ENCODE data around the gene CCT5.

CCT5 gene

DNA sequence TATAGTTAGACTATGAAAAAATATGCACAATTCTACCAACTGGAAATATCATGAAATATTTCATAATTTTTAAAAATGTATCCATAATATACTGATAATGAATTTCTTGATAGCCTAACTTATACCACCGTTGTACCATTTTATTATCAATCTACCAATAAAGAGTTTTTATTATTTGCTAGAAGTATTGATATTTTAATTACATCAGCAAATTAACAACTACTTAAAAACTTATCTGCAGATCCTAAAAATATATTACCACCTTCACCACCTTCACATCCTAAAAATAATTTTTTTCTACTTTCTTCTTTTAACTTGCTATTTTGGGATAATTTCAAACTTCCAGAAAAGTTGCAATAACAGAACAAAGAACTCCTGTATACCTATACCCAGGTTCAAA lies 21.8 kb upstream of the CCT5 start:
- TF ChIP-seq, protein P1, sequence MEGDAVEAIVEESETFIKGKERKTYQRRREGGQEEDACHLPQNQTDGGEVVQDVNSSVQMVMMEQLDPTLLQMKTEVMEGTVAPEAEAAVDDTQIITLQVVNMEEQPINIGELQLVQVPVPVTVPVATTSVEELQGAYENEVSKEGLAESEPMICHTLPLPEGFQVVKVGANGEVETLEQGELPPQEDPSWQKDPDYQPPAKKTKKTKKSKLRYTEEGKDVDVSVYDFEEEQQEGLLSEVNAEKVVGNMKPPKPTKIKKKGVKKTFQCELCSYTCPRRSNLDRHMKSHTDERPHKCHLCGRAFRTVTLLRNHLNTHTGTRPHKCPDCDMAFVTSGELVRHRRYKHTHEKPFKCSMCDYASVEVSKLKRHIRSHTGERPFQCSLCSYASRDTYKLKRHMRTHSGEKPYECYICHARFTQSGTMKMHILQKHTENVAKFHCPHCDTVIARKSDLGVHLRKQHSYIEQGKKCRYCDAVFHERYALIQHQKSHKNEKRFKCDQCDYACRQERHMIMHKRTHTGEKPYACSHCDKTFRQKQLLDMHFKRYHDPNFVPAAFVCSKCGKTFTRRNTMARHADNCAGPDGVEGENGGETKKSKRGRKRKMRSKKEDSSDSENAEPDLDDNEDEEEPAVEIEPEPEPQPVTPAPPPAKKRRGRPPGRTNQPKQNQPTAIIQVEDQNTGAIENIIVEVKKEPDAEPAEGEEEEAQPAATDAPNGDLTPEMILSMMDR (IDR thresholded peaks at IDR 0.05) = no peak
- no peak for TF ChIP-seq ZFX (IDR thresholded peaks at IDR 0.05; ENCODE audit: borderline replicate concordance)
- no peak overlapping the region for H3K27ac ChIP-seq

DNA sequence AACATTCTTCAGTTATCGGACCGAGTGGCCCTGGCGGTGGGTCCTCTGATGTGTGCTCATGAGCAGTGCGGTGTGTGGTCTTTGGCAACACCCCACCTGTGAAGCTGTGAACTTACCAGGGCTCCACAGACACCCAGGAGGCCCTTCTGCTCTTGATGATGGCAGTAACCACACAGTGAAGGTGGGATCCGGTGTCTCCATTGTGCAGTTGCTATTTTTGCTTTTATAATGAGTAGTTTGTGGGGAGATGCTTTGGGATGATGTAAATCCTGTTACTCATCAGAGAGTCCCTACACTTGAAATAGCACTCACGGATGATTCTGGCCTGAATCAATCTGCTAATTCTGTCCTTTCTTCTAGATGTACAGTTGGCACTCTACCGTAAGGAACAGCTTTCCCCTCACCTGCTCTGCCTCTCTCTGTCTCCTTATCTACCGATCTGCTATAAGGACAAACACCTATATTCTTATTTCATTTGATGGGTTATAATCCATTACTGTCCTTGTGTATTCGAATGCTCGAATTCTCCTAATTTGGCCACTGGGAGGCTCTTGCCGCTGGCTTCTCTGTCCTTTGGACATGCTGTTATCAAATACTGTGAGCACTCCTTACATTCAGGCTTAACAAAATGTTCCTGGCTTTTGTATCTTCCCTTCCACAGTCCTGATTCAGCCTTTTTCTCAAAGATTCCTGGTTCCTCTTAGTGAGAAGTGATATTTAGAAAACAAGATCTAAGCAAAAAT lies 20.6 kb upstream of the CCT5 start:
- no peak overlapping the region for H3K27ac ChIP-seq
- TF ChIP-seq, protein P1 (IDR thresholded peaks at IDR 0.05) = no peak
- no peak for TF ChIP-seq ZFX (IDR thresholded peaks at IDR 0.05; ENCODE audit: borderline replicate concordance)

DNA sequence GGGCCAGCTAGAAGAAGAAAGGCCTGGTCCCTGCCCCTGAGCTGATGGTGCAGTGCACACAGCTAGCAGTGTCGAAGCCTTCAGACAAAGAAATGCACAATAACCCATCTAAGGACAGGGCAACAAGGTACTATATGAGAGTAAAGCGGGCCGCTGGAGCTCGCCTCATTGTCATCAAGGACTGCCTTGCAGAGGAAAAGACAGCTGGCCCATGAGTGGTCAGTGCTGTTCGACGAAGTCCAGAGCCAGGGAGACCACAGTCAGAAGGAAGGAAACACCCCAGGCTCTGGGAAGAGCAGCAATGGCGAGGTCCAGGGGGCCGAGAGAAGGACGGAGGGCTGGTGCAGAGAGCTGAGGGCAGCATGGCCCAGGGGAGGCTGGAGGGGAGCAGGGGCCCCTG lies 17.7 kb upstream of the CCT5 start:
- TF ChIP-seq, protein P1 (IDR thresholded peaks at IDR 0.05) = no peak
- no peak for TF ChIP-seq ZFX (IDR thresholded peaks at IDR 0.05; ENCODE audit: borderline replicate concordance)
- H3K27ac ChIP-seq = no peak overlapping the region

DNA sequence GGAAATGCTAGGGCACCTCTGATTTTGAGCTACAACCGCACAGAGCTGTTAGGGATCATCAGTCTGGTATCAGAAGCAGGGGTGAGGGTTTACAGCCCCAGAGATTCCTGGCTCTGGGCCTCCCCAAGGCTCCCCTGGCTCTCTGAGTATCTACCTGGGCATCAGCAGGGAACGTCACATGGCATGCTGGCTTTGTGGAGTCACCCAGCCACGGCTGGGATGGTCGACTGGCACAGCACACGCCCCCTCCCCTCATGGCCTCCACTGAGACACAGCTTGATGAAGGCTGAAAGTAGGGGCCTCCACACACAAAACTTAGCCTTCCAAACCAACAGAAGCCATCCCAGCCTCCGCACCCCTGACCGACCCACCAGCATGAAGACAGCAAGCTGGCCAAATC lies 17.1 kb upstream of the CCT5 start:
- TF ChIP-seq, protein P1 (IDR thresholded peaks at IDR 0.05) = no peak
- no peak for TF ChIP-seq ZFX (IDR thresholded peaks at IDR 0.05; ENCODE audit: borderline replicate concordance)
- H3K27ac ChIP-seq = no peak overlapping the region

DNA sequence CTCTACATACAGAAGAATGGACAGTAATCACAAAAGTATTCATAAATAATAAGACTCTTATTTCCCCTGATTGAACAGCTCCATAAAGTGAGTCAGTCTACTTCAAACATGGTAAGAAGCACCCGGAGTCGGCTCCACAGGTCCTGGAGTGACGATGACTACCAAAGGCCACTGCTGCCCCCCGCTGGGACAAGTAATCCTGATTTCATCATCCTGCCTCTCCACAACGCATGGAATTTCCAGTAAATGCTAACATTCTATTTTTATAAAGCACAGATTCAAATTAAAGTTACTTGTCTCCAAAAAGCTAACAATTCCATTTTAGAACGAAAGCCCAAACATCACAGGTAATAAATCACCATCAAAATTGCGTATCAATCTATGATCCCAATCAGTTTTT lies 16.6 kb upstream of the CCT5 start:
- TF ChIP-seq, protein P1 (IDR thresholded peaks at IDR 0.05) = peak; percentile 36
- no peak for TF ChIP-seq ZFX (IDR thresholded peaks at IDR 0.05; ENCODE audit: borderline replicate concordance)
- H3K27ac ChIP-seq = no peak overlapping the region

DNA sequence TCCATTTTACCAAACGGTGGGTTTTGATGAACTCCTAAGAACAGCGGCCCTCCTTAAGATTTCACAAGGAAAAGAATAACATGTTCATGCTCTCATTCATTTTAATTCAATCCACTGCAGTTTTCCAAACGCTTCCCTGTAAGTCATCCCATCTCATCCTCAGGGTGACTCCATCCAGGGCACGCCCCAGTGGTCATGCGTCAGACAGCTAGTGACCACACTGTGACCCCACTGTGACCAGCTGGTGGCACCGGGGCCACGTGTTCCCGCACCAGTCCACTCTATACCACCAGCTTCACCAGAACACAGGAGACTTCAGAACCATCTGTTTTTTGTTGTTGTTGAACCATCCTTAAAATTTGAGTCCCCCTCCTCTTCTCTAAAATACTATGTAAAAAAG lies 14.7 kb upstream of the CCT5 start:
- TF ChIP-seq ZFX (IDR thresholded peaks at IDR 0.05; ENCODE audit: borderline replicate concordance) = no peak
- TF ChIP-seq, protein P1 (IDR thresholded peaks at IDR 0.05) = no peak
- no peak overlapping the region for H3K27ac ChIP-seq

DNA sequence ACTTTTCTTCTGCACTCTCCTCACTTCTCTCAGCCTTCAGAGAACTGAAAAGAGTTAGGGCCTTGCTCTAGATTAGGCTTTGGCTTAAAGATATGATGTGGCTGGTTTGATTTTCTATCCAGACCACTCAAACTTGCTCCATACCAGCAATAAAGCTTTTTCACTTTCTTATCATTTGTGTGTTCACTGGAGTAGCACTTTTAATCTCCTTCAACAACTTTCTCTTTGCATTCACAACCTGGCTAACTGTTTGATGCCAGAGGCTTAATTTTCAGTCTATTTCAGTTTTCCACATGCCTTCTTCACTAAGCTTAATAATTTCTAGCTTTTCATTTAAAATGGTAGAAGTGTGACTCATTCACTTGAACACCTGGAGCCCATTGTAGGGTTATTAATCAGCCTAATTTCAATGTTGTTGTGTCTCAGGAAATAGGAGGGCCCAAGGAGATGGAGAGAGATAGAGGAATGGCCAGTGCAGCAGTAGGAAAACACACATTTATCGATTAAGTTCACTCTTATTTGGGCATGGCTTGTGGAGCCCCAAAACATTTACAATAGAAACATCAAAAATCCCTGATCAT lies 6.3 kb upstream of the CCT5 start:
- no peak overlapping the region for H3K27ac ChIP-seq
- TF ChIP-seq, protein P1 (IDR thresholded peaks at IDR 0.05) = no peak
- no peak for TF ChIP-seq ZFX (IDR thresholded peaks at IDR 0.05; ENCODE audit: borderline replicate concordance)
